GM12801 (cell line): ENCODE measurements around the gene CALN1.

Experiments used
- CTCF ChIP-seq: IDR thresholded peaks from one replicate; pipeline ENCODE4 v1.5.1; 2011; ENCODE audit warnings: control low read depth; ENCODE audit not compliant: insufficient read length; ENCODE audit errors: extremely low read depth

Gene CALN1

DNA sequence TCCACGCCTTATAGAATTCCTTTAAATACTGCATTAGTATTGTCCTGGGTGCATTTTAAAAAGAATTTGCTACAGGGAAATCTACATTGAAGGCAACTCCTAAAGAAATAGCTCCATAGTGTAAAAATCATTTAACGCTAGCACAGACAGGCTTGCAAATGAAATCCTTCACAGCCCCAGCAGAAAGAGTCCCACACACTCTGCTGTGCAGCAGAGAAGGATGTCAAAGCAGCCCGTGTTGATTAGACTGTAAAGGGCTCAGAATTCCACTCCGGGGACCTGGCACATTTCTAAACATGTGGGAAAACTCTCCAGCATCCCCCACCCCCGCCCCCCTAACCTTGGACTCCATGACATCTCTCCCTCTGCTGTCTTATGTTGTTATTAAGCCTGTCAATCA is 176.8 kb downstream of the CALN1 start:
- no peak for TF ChIP-seq CTCF

- no peak for TF ChIP-seq CTCF
Measured at GRCh38 chr7:72234086-72234485, 178.1 kb downstream of the CALN1 start.

- TF ChIP-seq CTCF: no peak
Measured at GRCh38 chr7:72230281-72230680, 181.9 kb downstream of the CALN1 start.

- TF ChIP-seq CTCF: no peak
Measured at GRCh38 chr7:72223351-72223750, 188.8 kb downstream of the CALN1 start.

GRCh38 chr7:72222136-72222535 is 190.0 kb downstream of the CALN1 start:
- no peak for TF ChIP-seq CTCF

DNA sequence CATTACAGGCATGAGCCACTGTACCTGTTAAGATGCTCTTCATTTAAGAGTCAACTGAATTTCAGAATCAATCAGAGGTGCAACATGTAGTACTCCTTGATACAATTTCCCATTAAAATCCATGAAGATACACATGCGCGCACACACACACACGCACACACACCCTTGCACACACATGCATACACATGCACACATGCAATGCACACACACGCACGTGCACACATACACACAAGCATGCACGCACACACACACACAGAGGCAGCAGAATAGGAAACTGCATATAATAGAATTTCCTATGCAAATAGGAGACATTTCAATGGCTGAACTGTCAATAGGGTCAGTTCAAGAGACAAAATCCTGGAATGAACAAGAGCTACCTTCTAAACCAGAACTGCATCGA is 192.6 kb downstream of the CALN1 start:
- TF ChIP-seq CTCF: no peak

GRCh38 chr7:72217151-72217550 is 195.0 kb downstream of the CALN1 start:
- TF ChIP-seq CTCF: no peak

DNA sequence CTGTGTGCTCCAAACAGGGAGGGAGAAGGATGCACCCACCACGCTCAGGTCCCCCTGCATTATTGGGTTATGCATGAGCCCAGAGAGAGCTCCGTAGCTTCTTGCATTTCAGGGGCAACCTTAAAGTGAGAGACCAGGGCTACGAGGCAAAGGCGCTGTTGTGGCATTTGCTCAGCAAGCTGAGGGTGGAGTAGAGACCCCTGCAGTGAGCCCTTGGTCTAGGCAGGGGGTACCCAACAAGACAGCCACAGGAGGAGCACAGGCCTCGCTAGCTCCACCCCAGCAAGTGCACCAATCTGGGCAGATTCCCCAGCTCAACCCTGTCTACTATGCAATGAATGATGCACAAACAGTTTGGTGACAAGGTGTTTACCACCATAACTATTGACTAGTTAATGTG is 198.4 kb downstream of the CALN1 start:
- no peak for TF ChIP-seq CTCF
